HepG2 (cell line): ENCODE results near the gene FKBP10. TPM values are rescaled to one million over a fixed set of nuclear protein-coding genes. Genes with fewer than 3 reads are reported as not detected.
A peak's percentile ranks its signal among the peaks of the same experiment; 100 is the strongest.

Experiments used
- ATAC-seq: fragments of 200-7000 bp; cut with Tn5 transposase; 3 replicates; pipeline ENCODE4 v1.9.1; 2020; ENCODE audit warnings: mild to moderate bottlenecking, moderate library complexity
- BruUV-seq: library from RNA; stranded (reverse); fragments of 400-500 nt; replicated peaks from 2 replicates; lab custom pipeline; 2021; lab: Mats Ljungman, UMichigan
- CTCF ChIA-PET: fragments of 300-600 bp; formaldehyde crosslinking; extraction: SDS; loops from one replicate; lab custom pipeline; 2021; ENCODE audit warnings: low total read pairs, inconsistent platforms, low intra/inter-chr PET ratio; lab: Yijun Ruan, JAX
- POLR2A ChIA-PET: fragments of 350-600 bp; sonication (Branson Sonifier 250); formaldehyde crosslinking; loops from one replicate; lab custom pipeline; 2020; ENCODE audit warnings: antibody characterized with exemption, inconsistent platforms; lab: Yijun Ruan, JAX
- DNase-seq: peaks from one replicate; pipeline ENCODE4 v3.0.0-alpha.2; 2015; ENCODE audit warnings: low spot score
- FAIRE-seq: peaks from 3 replicates; lab custom pipeline; 2011; peaks lifted over from hg19 to GRCh38; lab: Jason Lieb, UNC
- H2AFZ ChIP-seq: one replicate; pipeline ENCODE4 v1.6.1; 2011; ENCODE audit warnings: low read length, inconsistent platforms
- H3K27ac ChIP-seq: fragments of 300-600 bp; 3 replicates; pipeline ENCODE4 v1.8.0; 2011; ENCODE audit warnings: mixed run types, mild to moderate bottlenecking, mixed read lengths, low read length, inconsistent platforms; ENCODE audit not compliant: insufficient read depth; ENCODE audit errors: extremely low read length
- H3K27me3 ChIP-seq, 2 experiments: fragments of 200-600 bp in 1 of 2; 2 replicates in 1 of 2; 3 replicates in 1 of 2; pipeline versions ENCODE4 v1.6.0 to v1.8.0; 2011; ENCODE audit warnings: low read length in 2 of 2, mild to moderate bottlenecking in 2 of 2, moderate library complexity in 2 of 2, inconsistent platforms in 1 of 2; ENCODE audit not compliant: insufficient read depth in 2 of 2, control insufficient read depth in 1 of 2
- H3K36me3 ChIP-seq, 2 experiments: fragments of 200-600 bp in 1 of 2; replicated peaks in 1 of 2; 2 replicates in 1 of 2; 3 replicates in 1 of 2; pipeline versions ENCODE4 v1.5.1 to v1.8.0; 2011; ENCODE audit warnings: low read length in 2 of 2, inconsistent platforms in 1 of 2; ENCODE audit not compliant: insufficient read depth in 2 of 2, control insufficient read depth in 1 of 2
- H3K4me1 ChIP-seq: 2 replicates; pipeline ENCODE4 v1.5.1; 2012; ENCODE audit warnings: low read length, inconsistent platforms; ENCODE audit not compliant: insufficient read depth
- H3K4me2 ChIP-seq: 2 replicates; pipeline ENCODE4 v1.6.0; 2011; ENCODE audit warnings: low read depth, low read length, inconsistent platforms
- H3K4me3 ChIP-seq, 3 experiments: fragments of 200-600 bp in 1 of 3; sonication (generic), shearing (Covaris generic) in 1 of 3; replicated peaks in 1 of 3; 2 replicates each; pipeline ENCODE4 v1.5.1; 2011 to 2016; ENCODE audit warnings: low read length in 3 of 3, inconsistent platforms in 2 of 3, low read depth in 2 of 3, mild to moderate bottlenecking in 2 of 3, control low read depth in 1 of 3, mixed read lengths in 1 of 3; ENCODE audit not compliant: insufficient read depth in 1 of 3
- H3K79me2 ChIP-seq: one replicate; pipeline ENCODE4 v1.6.1; 2011; ENCODE audit warnings: low read length, inconsistent platforms; ENCODE audit not compliant: insufficient read depth
- H3K9ac ChIP-seq: 2 replicates; pipeline ENCODE4 v1.6.0; 2011; ENCODE audit warnings: mild to moderate bottlenecking, low read depth, low read length, inconsistent platforms; ENCODE audit not compliant: insufficient read depth
- H3K9me3 ChIP-seq: 2 replicates; pipeline ENCODE4 v1.5.1; 2012; ENCODE audit warnings: mild to moderate bottlenecking, low read length
- H4K20me1 ChIP-seq: 2 replicates; pipeline ENCODE4 v1.6.0; 2011; ENCODE audit warnings: inconsistent platforms, mild to moderate bottlenecking, low read length, moderate library complexity; ENCODE audit not compliant: insufficient read depth
- AGO1 ChIP-seq: fragments of 200-400 bp; formaldehyde crosslinking; IDR thresholded peaks from 2 replicates; pipeline ENCODE4 v1.6.1; 2017; ENCODE audit warnings: mild to moderate bottlenecking, low read depth, low read length, moderate library complexity; ENCODE audit not compliant: poor library complexity, severe bottlenecking
- HBP1 ChIP-seq: IDR thresholded peaks from 2 replicates; pipeline ENCODE4 v1.6.1; 2016; ENCODE audit warnings: low read depth, control low read depth
- KAT2B ChIP-seq: fragments of 150-350 bp; IDR thresholded peaks from 2 replicates; pipeline ENCODE4 v1.6.1; 2014; ENCODE audit warnings: low read depth, low read length, borderline replicate concordance
- MTF1 ChIP-seq: sonication (generic); formaldehyde crosslinking; IDR thresholded peaks from 2 replicates; pipeline ENCODE4 v1.5.0; 2020; ENCODE audit warnings: missing genetic modification reagents
- NBN ChIP-seq: fragments of 450-650 bp; conservative IDR thresholded peaks from 2 replicates; pipeline ENCODE4 v1.6.1; 2017
- NFIC ChIP-seq: IDR thresholded peaks from 2 replicates; pipeline ENCODE4 v1.6.1; 2012; ENCODE audit warnings: mild to moderate bottlenecking, low read length, inconsistent platforms
- POLR2AphosphoS2 ChIP-seq: IDR thresholded peaks from 2 replicates; pipeline ENCODE4 v1.6.1; 2011; ENCODE audit warnings: low read depth, low read length, improper control_type of control experiment
- POLR2G ChIP-seq: fragments of 200-400 bp; formaldehyde crosslinking; IDR thresholded peaks from 2 replicates; pipeline ENCODE4 v1.6.1; 2018; ENCODE audit warnings: mild to moderate bottlenecking, low read depth, low read length, moderate library complexity
- SUZ12 ChIP-seq: fragments of 150-350 bp; IDR thresholded peaks from 2 replicates; pipeline ENCODE4 v1.6.1; 2014; ENCODE audit warnings: low read depth, low read length
- TFAP4 ChIP-seq: sonication (generic); IDR thresholded peaks from 2 replicates; pipeline ENCODE4 v1.6.1; 2016; ENCODE audit warnings: low read depth, borderline replicate concordance
- TMF1 ChIP-seq: sonication (generic); formaldehyde crosslinking; IDR thresholded peaks from 2 replicates; pipeline ENCODE4 v1.8.1; 2022; ENCODE audit warnings: low read depth, missing genetic modification reagents
- ZFAT ChIP-seq: sonication (generic); formaldehyde crosslinking; conservative IDR thresholded peaks from 2 replicates; pipeline ENCODE4 v1.8.1; 2023; ENCODE audit warnings: missing genetic modification reagents, inconsistent platforms
- ZFP91 ChIP-seq: sonication (generic); formaldehyde crosslinking; IDR thresholded peaks from 2 replicates; pipeline ENCODE4 v1.9.0; 2022; ENCODE audit warnings: missing genetic modification reagents, mild to moderate bottlenecking, borderline replicate concordance
- ZMAT3 ChIP-seq: sonication (generic); formaldehyde crosslinking; conservative IDR thresholded peaks from 2 replicates; pipeline ENCODE4 v1.7.0; 2021; ENCODE audit warnings: missing genetic modification reagents
- ZNF432 ChIP-seq: sonication (generic); formaldehyde crosslinking; IDR thresholded peaks from 2 replicates; pipeline ENCODE4 v1.5.0; 2020; ENCODE audit warnings: missing genetic modification reagents, mild to moderate bottlenecking, borderline replicate concordance
- WGBS: methylation state at CpG from one replicate; pipeline ENCODE4 v1.1.6; 2017; ENCODE audit warnings: low lambda C conversion rate; 5-methylcytosine and 5-hydroxymethylcytosine counted together
- in situ Hi-C: cut with HindIII; loops from 2 replicates; pipeline ENCODE4 v1.10.0; 2017; ENCODE audit warnings: low pct_unique_long_range_greater_than_20kb; ENCODE audit not compliant: extremely low pct_ligation_motif_present
- intact Hi-C: fragments of 100-400 bp; cut with micrococcal nuclease; formaldehyde crosslinking; loops from one replicate; pipeline ENCODE4 v1.10.0; 2022; ENCODE audit not compliant: unreplicated experiment
- polyA plus RNA-seq, 8 experiments: library from polyadenylated mRNA; depleted of rRNA in 3 of 8; stranded (reverse) in 7 of 8; unstranded in 1 of 8; fragments of >200 nt; fragmentation: Illumina TruSeq in 4 of 8; extraction: Trizol in 4 of 8; gene quantifications; 2 replicates each; pipeline versions ENCODE4 v1.2.1 to v1.2.3, GENCODE V29; 2011 to 2016; ENCODE audit warnings: low read depth in 4 of 8, missing spikeins in 1 of 8, mixed read lengths in 1 of 8; ENCODE audit not compliant: insufficient read depth in 1 of 8
- total RNA-seq, 5 experiments: library from RNA; depleted of rRNA; stranded (reverse); fragments of >200 nt; fragmentation: Illumina TruSeq; extraction: Trizol; gene quantifications; 2 replicates each; pipeline ENCODE4 v1.2.3, GENCODE V29; 2016; ENCODE audit warnings: low read depth in 1 of 5

Gene FKBP10
- total and polyA plus RNA-seq, 2 of the 13 experiments (the other 11 are each of a cell fraction or from before 2014, with no cell fraction given) = 149 to 573 TPM

- FAIRE-seq (no peak), ATAC-seq (peak; percentile 2; the same call in 2 of the 3 replicates), DNase-seq (no peak)
- CTCF ChIA-PET = no interaction called here
- no TSS peak for BruUV-seq
- Histone ChIP-seq H3K9ac (no peak overlapping the region), H3K4me3 (no peak overlapping the region), H2AFZ (no peak overlapping the region), H3K79me2 (peaks cover 7% of the 10 kb centered on the region), H3K4me1 (peaks cover 42% of the 10 kb centered on the region), H4K20me1 (peaks cover 9% of the 10 kb centered on the region; the same call in 1 of the 2 replicates), H3K4me2 (no peak overlapping the region), H3K36me3 (peaks cover 25 to 56% of the 10 kb centered on the region in 2 experiments), H3K27ac (no peak overlapping the region), H3K27me3 (no peaks in the 10 kb centered on the region), H3K9me3 (no peaks in the 10 kb centered on the region)
- WGBS = 91% methylated on average over 14 of the region's 14 CpGs
- peak; percentile 25; the same call in 1 of the 2 replicates for TF ChIP-seq POLR2AphosphoS2
- no peak for TF ChIP-seq ZMAT3 (CRISPR knock-in tag)
- no peak for TF ChIP-seq NBN
- 0 out of 2 replicates have a peak, but pooled peaks have one; percentile 3 for TF ChIP-seq ZFP91 (CRISPR knock-in tag)
- no peak for TF ChIP-seq HBP1 (CRISPR knock-in tag)
- TF ChIP-seq SUZ12 = no peak
- no peak for TF ChIP-seq ZNF432 (CRISPR knock-in tag)
- no peak for TF ChIP-seq KAT2B
- no peak for TF ChIP-seq ZFAT
- TF ChIP-seq AGO1 = peak; percentile 24
- no peak for TF ChIP-seq TFAP4
- TF ChIP-seq POLR2G = no peak; the same call in 1 of the 2 replicates
- no peak for TF ChIP-seq NFIC
- no peak; the same call in 1 of the 2 replicates for TF ChIP-seq TMF1 (CRISPR knock-in tag)
- TF ChIP-seq MTF1 (CRISPR knock-in tag) = no peak
- intact Hi-C loops = no loop called here
- POLR2A ChIA-PET = interaction anchor here (1.6 to 1.8 kb wide), 3 partner anchors 9 to 138 kb away, joined by 7 to 10 read pairs (median 7); partner anchors contain the start of genes FKBP10 and P3H4
- in situ Hi-C loops = no loop called here
Measured at GRCh38 chr17:41821776-41822175, 9.0 kb downstream of the FKBP10 start.
